Testis (tissue), 3 donors: ENCODE results near the gene DBN1. TPM values are rescaled to one million over a fixed set of nuclear protein-coding genes. Genes with fewer than 3 reads are reported as not detected.
A peak's percentile ranks its signal among the peaks of the same experiment; 100 is the strongest.

ENCODE experiments used
- DNase-seq: peaks from one replicate; pipeline ENCODE4 v3.0.0-alpha.2; 2019
- H3K27ac ChIP-seq, 2 donors: fragments of 200-600 bp; sonication (generic); one replicate each; pipeline ENCODE4 v1.5.1; 2019
- H3K27me3 ChIP-seq: fragments of 200-600 bp; sonication (generic); one replicate; pipeline ENCODE4 v1.5.1; 2019
- H3K36me3 ChIP-seq: fragments of 200-600 bp; sonication (generic); one replicate; pipeline ENCODE4 v1.5.1; 2017; ENCODE audit warnings: low read depth; ENCODE audit errors: missing control alignments
- H3K4me1 ChIP-seq: fragments of 200-600 bp; sonication (generic); one replicate; pipeline ENCODE4 v1.5.1; 2019
- H3K4me3 ChIP-seq, 2 donors: fragments of 200-600 bp; sonication (generic); one replicate each; pipeline ENCODE4 v1.5.1; 2017 to 2019
- H3K9me3 ChIP-seq: fragments of 200-600 bp; sonication (generic); one replicate; pipeline ENCODE4 v1.5.1; 2017
- POLR2A ChIP-seq: fragments of 450-650 bp; IDR thresholded peaks from one replicate; pipeline ENCODE4 v1.6.1; 2017; ENCODE audit warnings: antibody characterized with exemption, mild to moderate bottlenecking, moderate library complexity
- WGBS, 2 donors: methylation state at CpG; one replicate each; pipeline ENCODE4 v1.1.5; 2018; 5-methylcytosine and 5-hydroxymethylcytosine counted together
- intact Hi-C: fragments of 100-400 bp; cut with DNase I; formaldehyde crosslinking; loops from one replicate; pipeline ENCODE4 v1.15.1; 2023; ENCODE audit warnings: low total_unique reads
- polyA plus RNA-seq: library from polyadenylated mRNA; stranded (reverse); fragments of 350-450 nt; fragmentation: Illumina TruSeq; extraction: RNeasy Lipid Tissue Mini Kit (QIAGEN cat#74804); gene quantifications from one replicate; pipeline ENCODE4 v1.2.3, GENCODE V29; 2014; ENCODE audit warnings: low read depth, low replicate concordance; ENCODE audit not compliant: insufficient read depth
- total RNA-seq, 2 donors: library from RNA; depleted of rRNA; stranded (reverse); fragments of >200 nt; gene quantifications; one replicate each; pipeline ENCODE4 v1.2.3, GENCODE V29; 2016
- TF ChIP-seq, protein P1 (sequence below), 3 experiments: fragments of 450-650 bp in 2 of 3; fragments of 200-600 bp in 1 of 3; sonication (generic) in 1 of 3; IDR thresholded peaks; one replicate each; pipeline ENCODE4 v1.5.1; 2016 to 2019; ENCODE audit warnings: antibody characterized with exemption in 3 of 3, mild to moderate bottlenecking in 2 of 3, moderate library complexity in 1 of 3

Gene DBN1
- total and polyA plus RNA-seq, 3 donors from 2014 or later = 50.5 to 83.1 (median 69.6) TPM

DNA sequence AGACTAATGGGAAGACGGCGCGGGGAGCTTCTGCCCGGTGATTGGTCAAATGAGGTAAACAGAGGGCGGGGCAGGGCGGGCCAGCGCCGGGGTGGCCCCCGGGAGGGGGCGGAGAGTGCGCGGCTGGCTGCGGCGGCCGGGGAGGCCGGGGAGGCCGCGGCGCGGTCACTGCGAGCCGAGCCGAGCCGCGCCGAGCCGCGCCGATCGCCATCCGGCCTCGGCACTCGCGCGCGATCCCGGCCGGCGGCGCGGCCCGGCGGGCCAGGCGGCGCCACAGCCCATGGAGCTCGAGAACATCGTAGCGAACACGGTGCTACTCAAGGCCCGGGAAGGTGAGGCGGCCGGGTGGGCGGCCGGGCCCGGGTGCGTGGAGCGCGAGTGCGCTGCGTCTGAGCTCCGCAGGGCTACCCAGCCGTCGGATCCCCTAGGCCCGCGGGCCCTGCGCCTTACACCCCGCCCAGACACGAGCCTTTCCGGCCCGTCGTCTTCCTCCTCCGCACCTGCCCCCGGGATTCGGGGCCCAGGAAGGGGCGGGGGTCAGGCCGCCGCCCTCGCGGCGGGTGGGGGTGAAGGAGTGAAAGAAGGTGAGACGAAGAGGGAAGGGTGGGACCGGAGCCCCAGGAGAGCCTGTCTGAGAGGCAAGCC is 46.7 kb downstream of the DBN1 start, which contains the start of gene GRK6:
TSS of gene GRK6 (plus strand) at position 111 of the 645 bp plus-strand sequence. CDS start at position 281, 170 bp downstream.
- H3K27ac ChIP-seq = peak within 1 kb of the TSS; percentile 85 to 92
- H3K36me3 ChIP-seq = no peaks in the 10 kb centered on the region
- H3K27me3 ChIP-seq = no peaks in the 10 kb centered on the region
- peak within 1 kb of the TSS; percentile 75 to 77 for H3K4me3 ChIP-seq
- no peak for TF ChIP-seq POLR2A
- TF ChIP-seq, protein P1, sequence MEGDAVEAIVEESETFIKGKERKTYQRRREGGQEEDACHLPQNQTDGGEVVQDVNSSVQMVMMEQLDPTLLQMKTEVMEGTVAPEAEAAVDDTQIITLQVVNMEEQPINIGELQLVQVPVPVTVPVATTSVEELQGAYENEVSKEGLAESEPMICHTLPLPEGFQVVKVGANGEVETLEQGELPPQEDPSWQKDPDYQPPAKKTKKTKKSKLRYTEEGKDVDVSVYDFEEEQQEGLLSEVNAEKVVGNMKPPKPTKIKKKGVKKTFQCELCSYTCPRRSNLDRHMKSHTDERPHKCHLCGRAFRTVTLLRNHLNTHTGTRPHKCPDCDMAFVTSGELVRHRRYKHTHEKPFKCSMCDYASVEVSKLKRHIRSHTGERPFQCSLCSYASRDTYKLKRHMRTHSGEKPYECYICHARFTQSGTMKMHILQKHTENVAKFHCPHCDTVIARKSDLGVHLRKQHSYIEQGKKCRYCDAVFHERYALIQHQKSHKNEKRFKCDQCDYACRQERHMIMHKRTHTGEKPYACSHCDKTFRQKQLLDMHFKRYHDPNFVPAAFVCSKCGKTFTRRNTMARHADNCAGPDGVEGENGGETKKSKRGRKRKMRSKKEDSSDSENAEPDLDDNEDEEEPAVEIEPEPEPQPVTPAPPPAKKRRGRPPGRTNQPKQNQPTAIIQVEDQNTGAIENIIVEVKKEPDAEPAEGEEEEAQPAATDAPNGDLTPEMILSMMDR (IDR thresholded peaks at IDR 0.05) = no peak
- intact Hi-C loops = no loop called here
- no peak for DNase-seq
- peaks cover 12% of the 10 kb centered on the region for H3K4me1 ChIP-seq
- H3K9me3 ChIP-seq = no peaks in the 10 kb centered on the region
- WGBS, 2 donors = 0 to 1% methylated on average over 27 to 56 of the region's 82 CpGs

DNA sequence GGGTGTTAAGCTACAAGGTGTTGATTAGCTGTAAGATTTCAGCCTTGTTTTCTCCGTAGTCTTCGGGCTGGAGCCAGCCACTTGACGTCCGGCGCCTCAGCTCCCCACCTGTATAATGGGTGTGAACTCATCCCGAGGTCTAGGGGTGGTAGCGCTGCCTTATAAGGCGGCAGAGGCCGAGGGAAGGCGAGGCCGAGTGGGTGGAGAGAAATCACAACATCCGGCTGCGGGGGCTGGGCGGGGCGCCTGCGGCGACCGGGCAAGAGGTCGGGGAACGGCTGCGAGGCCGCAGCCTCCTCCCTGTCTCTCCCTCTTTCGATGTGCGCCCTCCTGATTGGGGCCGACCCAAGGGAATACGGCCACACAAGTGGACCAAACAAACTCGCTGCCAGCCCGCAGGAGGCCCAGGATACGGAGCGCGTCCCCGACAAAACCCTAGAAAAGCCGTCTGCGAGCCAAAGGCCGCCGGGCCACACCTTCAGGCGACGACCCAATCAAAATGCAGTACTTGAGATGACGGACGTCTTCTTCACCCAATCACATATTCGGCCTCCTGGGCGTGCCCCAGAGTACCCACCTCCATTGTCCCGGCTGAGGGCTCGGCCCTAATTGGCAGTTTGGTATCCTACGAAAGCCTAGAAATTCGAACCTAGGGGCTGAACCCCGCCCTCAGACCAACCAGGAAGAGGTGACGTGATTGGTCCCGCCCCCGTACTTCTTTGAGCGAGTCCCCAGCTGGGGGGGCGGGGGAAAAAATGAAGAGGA is 47.5 kb downstream of the DBN1 start:
- intact Hi-C loops = no loop called here
- Histone ChIP-seq H3K27ac (peak overlapping the region; percentile 85 to 92), H3K4me3 (peak overlapping the region; percentile 49 to 67), H3K36me3 (no peaks in the 10 kb centered on the region), H3K27me3 (no peaks in the 10 kb centered on the region), H3K4me1 (peaks cover 12% of the 10 kb centered on the region), H3K9me3 (no peaks in the 10 kb centered on the region)
- peak; percentile 100 for DNase-seq
- TF ChIP-seq POLR2A = no peak
- TF ChIP-seq, protein P1 (IDR thresholded peaks at IDR 0.05) = no peak
- WGBS, 2 donors = 0% methylated on average over 28 to 52 of the region's 52 CpGs

GRCh38 chr5:177425196-177425800 is 48.1 kb downstream of the DBN1 start:
- peaks cover 12% of the 10 kb centered on the region for H3K4me1 ChIP-seq
- intact Hi-C loops = no loop called here
- no peaks in the 10 kb centered on the region for H3K9me3 ChIP-seq
- H3K27ac ChIP-seq = peak overlapping the region; percentile 85 to 92
- no peak for DNase-seq
- no peak for TF ChIP-seq POLR2A
- TF ChIP-seq, protein P1 (IDR thresholded peaks at IDR 0.05) = no peak
- no peaks in the 10 kb centered on the region for H3K27me3 ChIP-seq
- peak overlapping the region; percentile 49 to 67 for H3K4me3 ChIP-seq
- 32 to 34% methylated on average over 13 of the region's 13 CpGs for WGBS, 2 donors
- H3K36me3 ChIP-seq = no peaks in the 10 kb centered on the region

- no peak for DNase-seq
- Histone ChIP-seq H3K4me3 (no peak overlapping the region), H3K27ac (no peak overlapping the region), H3K27me3 (no peaks in the 10 kb centered on the region), H3K36me3 (no peaks in the 10 kb centered on the region), H3K9me3 (no peaks in the 10 kb centered on the region), H3K4me1 (peaks cover 12% of the 10 kb centered on the region)
- TF ChIP-seq, protein P1 (IDR thresholded peaks at IDR 0.05) = no peak
- 95% methylated on average over 2 of the region's 2 CpGs for WGBS, 2 donors
- intact Hi-C loops = no loop called here
Measured at GRCh38 chr5:177423671-177424070, 49.8 kb downstream of the DBN1 start.
